Endothelial cell of umbilical vein (primary cell): ENCODE data around the gene COX7A1. TPM values are rescaled to one million over a fixed set of nuclear protein-coding genes. Genes with fewer than 3 reads are reported as not detected.
"Not testable (repeated sequence)": the region's sequence is repeated elsewhere in the genome, so short reads cannot be mapped to it uniquely, and the experiment has no call there.

ENCODE experiments used
- BruUV-seq: library from RNA; stranded (reverse); fragments of 400-500 nt; replicated peaks from 2 replicates; lab custom pipeline; 2021; lab: Mats Ljungman, UMichigan
- CTCF ChIA-PET: fragments of 300-600, 350-600 bp; sonication (Branson Sonifier 250); formaldehyde crosslinking; loops from one replicate; lab custom pipeline; 2021; ENCODE audit warnings: antibody characterized with exemption, inconsistent platforms; lab: Charles Lee
- POLR2A ChIA-PET: fragments of 300-600, 350-600 bp; sonication (Branson Sonifier 250); formaldehyde crosslinking; loops from one replicate; lab custom pipeline; 2021; ENCODE audit warnings: antibody characterized with exemption, inconsistent platforms; lab: Charles Lee
- DNase-seq: peaks from one replicate; pipeline ENCODE4 v3.0.0-alpha.2; 2011; ENCODE audit warnings: low read depth, low spot score
- FAIRE-seq: peaks from 2 replicates; lab custom pipeline; 2011; peaks lifted over from hg19 to GRCh38; lab: Jason Lieb, UNC
- H2AFZ ChIP-seq: 2 replicates; pipeline ENCODE4 v1.6.0; 2012; ENCODE audit warnings: low read depth, low read length, control low read depth, inconsistent platforms
- H3K27ac ChIP-seq: 2 replicates; pipeline ENCODE4 v1.5.1; 2011; ENCODE audit warnings: low read depth, mild to moderate bottlenecking, control low read depth, low read length, moderate library complexity; ENCODE audit not compliant: insufficient read depth
- H3K27me3 ChIP-seq, 2 experiments: 2 replicates each; pipeline versions ENCODE4 v1.6.0 to v1.6.1; 2011; ENCODE audit warnings: low read length in 2 of 2, mixed read lengths in 1 of 2; ENCODE audit not compliant: control insufficient read depth in 2 of 2, insufficient read depth in 2 of 2
- H3K36me3 ChIP-seq, 2 experiments: 2 replicates in 1 of 2; 3 replicates in 1 of 2; pipeline ENCODE4 v1.5.1; 2011; ENCODE audit warnings: low read length in 2 of 2, mild to moderate bottlenecking in 1 of 2, moderate library complexity in 1 of 2; ENCODE audit not compliant: control insufficient read depth in 2 of 2, insufficient read depth in 2 of 2; ENCODE audit errors: extremely low read depth in 1 of 2
- H3K4me1 ChIP-seq: 3 replicates; pipeline ENCODE4 v1.5.1; 2011; ENCODE audit warnings: mild to moderate bottlenecking, low read length; ENCODE audit not compliant: control insufficient read depth, insufficient read depth; ENCODE audit errors: extremely low read depth
- H3K4me2 ChIP-seq: 2 replicates; pipeline ENCODE4 v1.6.1; 2011; ENCODE audit warnings: low read length, control low read depth, mixed read lengths; ENCODE audit not compliant: insufficient read depth
- H3K4me3 ChIP-seq, 3 experiments: fragments of 200-600 bp in 1 of 3; sonication (generic), shearing (Covaris generic) in 1 of 3; replicated peaks in 1 of 3; 2 replicates each; pipeline ENCODE4 v1.5.1; 2011 to 2016; ENCODE audit warnings: control low read depth in 3 of 3, low read length in 3 of 3, mild to moderate bottlenecking in 2 of 3, inconsistent platforms in 1 of 3, low read depth in 1 of 3, moderate library complexity in 1 of 3; ENCODE audit not compliant: insufficient read depth in 1 of 3
- H3K79me2 ChIP-seq: 2 replicates; pipeline ENCODE4 v1.6.0; 2012; ENCODE audit warnings: low read length, inconsistent platforms; ENCODE audit not compliant: control insufficient read depth, insufficient read depth
- H3K9ac ChIP-seq: replicated peaks from 2 replicates; pipeline ENCODE3; 2011; ENCODE audit warnings: low read length, control low read depth; ENCODE audit not compliant: insufficient read depth; ENCODE audit errors: extremely low read depth
- H3K9me1 ChIP-seq: replicated peaks from 3 replicates; pipeline ENCODE4 v1.6.0; 2011; ENCODE audit warnings: mild to moderate bottlenecking, low read length; ENCODE audit not compliant: control insufficient read depth, insufficient read depth; ENCODE audit errors: extremely low read depth
- H3K9me3 ChIP-seq: replicated peaks from 2 replicates; pipeline ENCODE4 v1.5.1; 2012; ENCODE audit warnings: low read length, inconsistent platforms; ENCODE audit not compliant: control insufficient read depth, insufficient read depth
- H4K20me1 ChIP-seq: replicated peaks from 2 replicates; pipeline ENCODE3; 2011; ENCODE audit warnings: mild to moderate bottlenecking, low read length; ENCODE audit not compliant: control insufficient read depth, insufficient read depth; ENCODE audit errors: extremely low read depth
- FOS ChIP-seq: IDR thresholded peaks from 2 replicates; pipeline ENCODE4 v1.6.1; 2011; ENCODE audit warnings: mild to moderate bottlenecking, low read length, moderate library complexity, borderline replicate concordance; ENCODE audit not compliant: insufficient read depth
- POLR2AphosphoS5 ChIP-seq: IDR thresholded peaks from 2 replicates; pipeline ENCODE4 v1.6.1; 2012; ENCODE audit warnings: low read depth, mild to moderate bottlenecking, control low read depth, low read length, moderate library complexity; ENCODE audit not compliant: insufficient read depth
- dilution Hi-C: fragments of 300-500 bp; cut with MboI; formaldehyde crosslinking; loops from one replicate; pipeline ENCODE4 v1.15.0; 2019; ENCODE audit warnings: low sequenced_read_pairs; ENCODE audit not compliant: extremely low pct_ligation_motif_present
- intact Hi-C: fragments of 100-400 bp; cut with micrococcal nuclease; formaldehyde crosslinking; loops from one replicate; pipeline ENCODE4 v1.10.0; 2022
- polyA plus RNA-seq, 4 experiments: library from polyadenylated mRNA; depleted of rRNA in 3 of 4; stranded (reverse) in 3 of 4; unstranded in 1 of 4; fragments of >200 nt; gene quantifications; 2 replicates each; pipeline versions ENCODE4 v1.2.1 to v1.2.3, GENCODE V29; 2011 to 2012; ENCODE audit warnings: missing spikeins in 1 of 4
- total RNA-seq: library from RNA; stranded (reverse); gene quantifications from 2 replicates; pipeline ENCODE4 v1.2.3, GENCODE V29; 2021

COX7A1 gene
- total and polyA plus RNA-seq, 2 donors (not counting 3 experiments of a cell fraction or from before 2014, with no cell fraction given) = 10.6 to 35.2 TPM

- no peaks in the 10 kb centered on the region for H3K9me3 ChIP-seq
- H3K79me2 ChIP-seq = peaks cover 18% of the 10 kb centered on the region
- peak; percentile 70 for DNase-seq
- H3K4me3 ChIP-seq = no peak overlapping the region
- peak overlapping the region; percentile 21 for H3K4me2 ChIP-seq
- peak; percentile 61 for FAIRE-seq
- intact Hi-C loops (no loop called here), dilution Hi-C loops (no loop called here)
- H3K36me3 ChIP-seq = peaks cover 0 to 2% of the 10 kb centered on the region in 2 experiments
- H3K9ac ChIP-seq = peak overlapping the region; percentile 22
- H3K27ac ChIP-seq = no peak overlapping the region
- H4K20me1 ChIP-seq = no peaks in the 10 kb centered on the region
- ChIA-PET CTCF (interaction anchor here (0.9 to 2.4 kb wide), 2 partner anchors 9 to 32 kb away, joined by 5 to 20 read pairs; no protein-coding TSS in a partner anchor), POLR2A (interaction anchor here (1.1 kb wide), 1 partner anchor 9 kb away, joined by 3 read pairs; no protein-coding TSS in a partner anchor)
- no peaks in the 10 kb centered on the region for H3K9me1 ChIP-seq
- no TSS peak for BruUV-seq
- H3K27me3 ChIP-seq = no peaks in the 10 kb centered on the region
- no peak for TF ChIP-seq FOS
- TF ChIP-seq POLR2AphosphoS5 = peak; percentile 24
- peaks cover 25% of the 10 kb centered on the region for H3K4me1 ChIP-seq
- peak overlapping the region; percentile 61 for H2AFZ ChIP-seq
Measured at GRCh38 chr19:36136964-36137686, 15.1 kb downstream of the COX7A1 start.

- H3K4me3 ChIP-seq, POLR2A ChIA-PET, H3K9ac ChIP-seq, H3K27me3 ChIP-seq, H4K20me1 ChIP-seq, H3K79me2 ChIP-seq, DNase-seq, H3K9me1 ChIP-seq, H3K27ac ChIP-seq, dilution Hi-C loops, BruUV-seq, H2AFZ ChIP-seq, FAIRE-seq, intact Hi-C loops, H3K9me3 ChIP-seq, CTCF ChIA-PET, H3K4me2 ChIP-seq, H3K36me3 ChIP-seq: not testable (repeated sequence)
- H3K4me1 ChIP-seq = peaks cover 18% of the 10 kb centered on the region
Measured at GRCh38 chr19:36134867-36135266, 17.4 kb downstream of the COX7A1 start.

- FAIRE-seq, H3K4me2 ChIP-seq, H3K9me1 ChIP-seq, POLR2A ChIA-PET, H3K4me3 ChIP-seq, H4K20me1 ChIP-seq, H3K9ac ChIP-seq, H3K36me3 ChIP-seq, BruUV-seq, intact Hi-C loops, DNase-seq, H3K27me3 ChIP-seq, H2AFZ ChIP-seq, H3K27ac ChIP-seq, dilution Hi-C loops, H3K79me2 ChIP-seq, H3K9me3 ChIP-seq: not testable (repeated sequence)
- peaks cover 11% of the 10 kb centered on the region for H3K4me1 ChIP-seq
- CTCF ChIA-PET = interaction anchor here (0.7 to 1.6 kb wide), 2 partner anchors 71 to 339 kb away, joined by 4 read pairs; no protein-coding TSS in a partner anchor
Measured at GRCh38 chr19:36131221-36131620, 21.0 kb downstream of the COX7A1 start.
